Hepatocyte (in vitro differentiated cells): ENCODE data around the gene PIGL. TPM values are rescaled to one million over a fixed set of nuclear protein-coding genes. Genes with fewer than 3 reads are reported as not detected.

ENCODE experiments used
- DNase-seq: peaks from one replicate; pipeline ENCODE4 v3.0.0-alpha.2; 2016; ENCODE audit warnings: low spot score
- H2AFZ ChIP-seq: fragments of 200-600 bp; sonication (generic); 2 replicates; pipeline ENCODE4 v1.6.0; 2016; ENCODE audit warnings: antibody characterized with exemption, mild to moderate bottlenecking
- H3K27ac ChIP-seq: fragments of 200-600 bp; sonication (generic); 2 replicates; pipeline ENCODE4 v1.5.1; 2016; ENCODE audit warnings: mild to moderate bottlenecking
- H3K27me3 ChIP-seq: fragments of 200-600 bp; sonication (generic); 2 replicates; pipeline ENCODE4 v1.6.1; 2016
- H3K36me3 ChIP-seq: fragments of 200-600 bp; sonication (generic); replicated peaks from 2 replicates; pipeline ENCODE4 v1.5.1; 2016; ENCODE audit warnings: low read depth; ENCODE audit not compliant: insufficient read depth
- H3K4me1 ChIP-seq: fragments of 200-600 bp; sonication (generic); 2 replicates; pipeline ENCODE4 v1.5.1; 2016; ENCODE audit warnings: mild to moderate bottlenecking, moderate library complexity; ENCODE audit not compliant: insufficient read depth
- H3K4me2 ChIP-seq: fragments of 200-600 bp; sonication (generic); 2 replicates; pipeline ENCODE4 v1.6.0; 2016
- H3K4me3 ChIP-seq: fragments of 200-600 bp; sonication (generic); 2 replicates; pipeline ENCODE4 v1.5.1; 2016; ENCODE audit warnings: mild to moderate bottlenecking
- H3K79me2 ChIP-seq: fragments of 200-600 bp; sonication (generic); 2 replicates; pipeline ENCODE4 v1.6.0; 2017; ENCODE audit warnings: mild to moderate bottlenecking
- H3K9me2 ChIP-seq: fragments of 200-600 bp; sonication (generic); replicated peaks from 2 replicates; pipeline ENCODE4 v1.6.0; 2017; ENCODE audit warnings: mild to moderate bottlenecking; ENCODE audit not compliant: insufficient read depth
- H3K9me3 ChIP-seq: fragments of 200-600 bp; sonication (generic); 2 replicates; pipeline ENCODE4 v1.5.1; 2016; ENCODE audit warnings: low read depth, mild to moderate bottlenecking
- H4K20me1 ChIP-seq: fragments of 200-600 bp; sonication (generic); 2 replicates; pipeline ENCODE4 v1.6.0; 2016; ENCODE audit warnings: mild to moderate bottlenecking; ENCODE audit not compliant: insufficient read depth, poor library complexity, severe bottlenecking
- CTCF ChIP-seq: fragments of 200-600 bp; sonication (generic); IDR thresholded peaks from 2 replicates; pipeline ENCODE4 v1.5.1; 2016; ENCODE audit warnings: antibody characterized with exemption, mild to moderate bottlenecking; ENCODE audit not compliant: poor library complexity
- EZH2 ChIP-seq: fragments of 200-600 bp; sonication (generic); IDR thresholded peaks from 2 replicates; pipeline ENCODE4 v1.6.1; 2016; ENCODE audit warnings: antibody characterized with exemption, mild to moderate bottlenecking, borderline replicate concordance
- EZH2phosphoT487 ChIP-seq: fragments of 200-600 bp; sonication (generic); IDR thresholded peaks from one replicate; pipeline ENCODE4 v1.6.1; 2018; ENCODE audit warnings: antibody characterized with exemption, mild to moderate bottlenecking, low read depth, moderate library complexity; ENCODE audit not compliant: unreplicated experiment, severe bottlenecking
- WGBS: methylation state at CpG from one replicate; pipeline ENCODE4 v1.1.6; 2016; ENCODE audit warnings: low lambda C conversion rate; ENCODE audit errors: missing lambda C conversion rate; 5-methylcytosine and 5-hydroxymethylcytosine counted together
- polyA plus RNA-seq: library from polyadenylated mRNA; unstranded; fragments of >200 nt; fragmentation: Nextera tagmentation; extraction: Ambion mirVana; gene quantifications from 2 replicates; pipeline ENCODE4 v1.2.1, GENCODE V29; 2016
- total RNA-seq: library from RNA; depleted of rRNA; stranded (reverse); fragments of >200 nt; gene quantifications from 2 replicates; pipeline ENCODE4 v1.2.3, GENCODE V29; 2014

The PIGL gene
- total and polyA plus RNA-seq, 2 experiments from 2014 or later: 21.2 to 35.9 TPM

GRCh38 chr17:16285646-16286008, 68.6 kb downstream of the PIGL start:
- Histone ChIP-seq H3K9me3 (no peaks in the 10 kb centered on the region), H3K4me3 (no peak overlapping the region), H3K27ac (peak overlapping the region; percentile 97), H3K27me3 (no peaks in the 10 kb centered on the region), H3K36me3 (no peaks in the 10 kb centered on the region), H3K79me2 (no peaks in the 10 kb centered on the region), H3K9me2 (no peaks in the 10 kb centered on the region), H3K4me2 (peak overlapping the region; percentile 63), H4K20me1 (no peaks in the 10 kb centered on the region), H2AFZ (peak overlapping the region; percentile 11), H3K4me1 (peaks cover 36% of the 10 kb centered on the region)
- no peak for DNase-seq
- 46% methylated on average over 6 of the region's 6 CpGs for WGBS
- TF ChIP-seq EZH2phosphoT487 (no peak), EZH2 (no peak), CTCF (peak; percentile 50)

DNA sequence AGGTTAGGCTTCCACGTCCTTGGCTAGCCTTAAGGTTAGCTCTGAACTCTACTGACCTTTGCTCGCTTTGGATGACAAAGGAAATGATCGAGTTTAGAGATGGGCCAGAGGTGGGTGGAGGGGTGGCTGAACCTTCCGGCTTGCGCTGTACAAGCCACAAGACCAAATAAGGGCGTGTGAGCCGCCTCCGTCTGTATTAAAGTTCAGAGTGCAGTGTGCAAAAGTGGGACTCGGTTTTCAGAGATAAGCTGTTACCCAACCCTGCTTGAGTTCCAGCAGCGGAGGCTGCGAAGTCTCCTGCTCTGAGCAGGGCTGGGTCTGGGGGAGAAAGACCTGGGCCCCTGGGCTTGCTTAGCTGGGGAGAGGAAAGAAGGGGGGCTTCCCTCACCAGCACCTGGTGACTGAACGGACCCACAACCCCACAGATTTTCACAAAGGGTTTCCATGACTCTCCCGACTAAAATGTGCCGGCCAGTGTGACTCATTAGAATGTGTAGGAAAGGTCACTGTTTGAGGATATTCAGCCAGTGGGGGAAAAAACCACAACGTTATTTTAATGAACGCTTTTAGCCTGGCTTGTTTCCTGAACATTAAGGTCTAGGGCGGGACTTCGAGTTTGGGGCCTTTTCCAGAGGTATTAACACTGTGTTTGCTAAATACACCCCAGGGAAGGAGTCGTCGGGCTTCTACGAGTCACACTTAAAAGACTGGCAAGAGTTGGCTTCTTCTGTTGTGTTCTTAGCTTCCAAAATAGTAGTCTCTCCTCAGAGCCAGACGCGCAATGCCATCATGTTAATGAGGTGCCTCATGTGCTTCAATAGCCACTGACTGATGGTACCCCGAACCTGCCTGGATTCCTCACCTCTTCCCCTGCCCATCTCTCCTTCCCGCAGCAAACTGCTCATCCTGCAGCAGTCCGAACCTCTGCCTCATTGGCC, 69.3 kb downstream of the PIGL start:
- no peaks in the 10 kb centered on the region for H4K20me1 ChIP-seq
- no peak overlapping the region for H2AFZ ChIP-seq
- no peaks in the 10 kb centered on the region for H3K36me3 ChIP-seq
- no peaks in the 10 kb centered on the region for H3K27me3 ChIP-seq
- H3K4me2 ChIP-seq: peak overlapping the region; percentile 63
- no peaks in the 10 kb centered on the region for H3K9me2 ChIP-seq
- WGBS: 23% methylated on average over 26 of the region's 26 CpGs
- H3K9me3 ChIP-seq: no peaks in the 10 kb centered on the region
- peaks cover 36% of the 10 kb centered on the region for H3K4me1 ChIP-seq
- no peaks in the 10 kb centered on the region for H3K79me2 ChIP-seq
- peak overlapping the region; percentile 97 for H3K27ac ChIP-seq
- TF ChIP-seq CTCF: no peak
- no peak for TF ChIP-seq EZH2phosphoT487
- no peak for TF ChIP-seq EZH2
- peak; percentile 92 for DNase-seq
- no peak overlapping the region for H3K4me3 ChIP-seq

GRCh38 chr17:16286947-16287562, 70.0 kb downstream of the PIGL start:
- H3K36me3 ChIP-seq: no peaks in the 10 kb centered on the region
- H3K27ac ChIP-seq: peak overlapping the region; percentile 97
- no peaks in the 10 kb centered on the region for H3K27me3 ChIP-seq
- H2AFZ ChIP-seq: no peak overlapping the region
- H4K20me1 ChIP-seq: no peaks in the 10 kb centered on the region
- H3K4me3 ChIP-seq: no peak overlapping the region
- no peak for DNase-seq
- H3K4me1 ChIP-seq: peaks cover 36% of the 10 kb centered on the region
- peak overlapping the region; percentile 63 for H3K4me2 ChIP-seq
- 90% methylated on average over 10 of the region's 10 CpGs for WGBS
- H3K79me2 ChIP-seq: no peaks in the 10 kb centered on the region
- TF ChIP-seq EZH2phosphoT487 (no peak), CTCF (no peak), EZH2 (no peak)
- no peaks in the 10 kb centered on the region for H3K9me2 ChIP-seq
- H3K9me3 ChIP-seq: no peaks in the 10 kb centered on the region
